ENCODE measurements around the gene IFITM2.
A peak's percentile ranks its signal among the peaks of the same experiment; 100 is the strongest.
"Not testable (repeated sequence)": the region's sequence is repeated elsewhere in the genome, so short reads cannot be mapped to it uniquely, and the experiment has no call there.

The IFITM2 gene

DNA sequence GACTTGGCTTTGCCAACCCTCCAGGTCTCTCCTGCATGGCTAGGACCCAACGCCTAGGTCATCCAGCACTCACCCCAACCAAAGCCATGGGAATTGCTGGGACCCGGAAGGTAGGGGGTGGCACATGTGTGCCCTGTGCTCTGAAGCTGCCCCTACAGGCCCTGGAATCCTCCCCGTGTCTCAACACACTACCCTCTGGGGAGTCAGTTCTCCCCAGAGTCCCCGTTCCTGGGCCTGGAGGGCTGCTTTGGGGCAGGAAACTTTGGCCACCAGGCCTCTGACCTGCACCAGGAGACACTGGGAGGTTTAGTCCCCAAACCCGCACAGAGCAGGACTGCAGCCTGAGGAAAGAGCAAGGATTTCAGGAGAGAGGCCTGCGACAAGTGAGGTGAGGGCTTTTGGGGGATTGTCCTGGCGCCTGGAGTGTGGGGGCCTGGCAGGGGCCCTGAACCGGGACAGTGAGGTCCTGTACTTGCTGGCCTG is 5.7 kb downstream of the IFITM2 start:
- Histone ChIP-seq H3K36me3 (ENCODE audit: control insufficient read depth, insufficient read depth, low read length) (no peaks in the 10 kb centered on the region; the same call in 1 of the 2 replicates), H3K27ac (ENCODE audit: low read length) (peak overlapping the region; percentile 40), H3K27me3 (ENCODE audit: control insufficient read depth, insufficient read depth, low read length) (no peaks in the 10 kb centered on the region), H3K4me3 (ENCODE audit: low read length) (no peak overlapping the region), H3K9me3 (ENCODE audit: control insufficient read depth, insufficient read depth, low read length) (no peaks in the 10 kb centered on the region), H3K4me1 (ENCODE audit: control insufficient read depth, insufficient read depth, low read length) (peaks cover 23% of the 10 kb centered on the region)
- WGBS (ENCODE audit: insufficient coverage, insufficient read length): no CpG with 5 or more reads among the region's 8 CpGs
- no peak for DNase-seq (ENCODE audit: low read depth, low spot score)

DNA sequence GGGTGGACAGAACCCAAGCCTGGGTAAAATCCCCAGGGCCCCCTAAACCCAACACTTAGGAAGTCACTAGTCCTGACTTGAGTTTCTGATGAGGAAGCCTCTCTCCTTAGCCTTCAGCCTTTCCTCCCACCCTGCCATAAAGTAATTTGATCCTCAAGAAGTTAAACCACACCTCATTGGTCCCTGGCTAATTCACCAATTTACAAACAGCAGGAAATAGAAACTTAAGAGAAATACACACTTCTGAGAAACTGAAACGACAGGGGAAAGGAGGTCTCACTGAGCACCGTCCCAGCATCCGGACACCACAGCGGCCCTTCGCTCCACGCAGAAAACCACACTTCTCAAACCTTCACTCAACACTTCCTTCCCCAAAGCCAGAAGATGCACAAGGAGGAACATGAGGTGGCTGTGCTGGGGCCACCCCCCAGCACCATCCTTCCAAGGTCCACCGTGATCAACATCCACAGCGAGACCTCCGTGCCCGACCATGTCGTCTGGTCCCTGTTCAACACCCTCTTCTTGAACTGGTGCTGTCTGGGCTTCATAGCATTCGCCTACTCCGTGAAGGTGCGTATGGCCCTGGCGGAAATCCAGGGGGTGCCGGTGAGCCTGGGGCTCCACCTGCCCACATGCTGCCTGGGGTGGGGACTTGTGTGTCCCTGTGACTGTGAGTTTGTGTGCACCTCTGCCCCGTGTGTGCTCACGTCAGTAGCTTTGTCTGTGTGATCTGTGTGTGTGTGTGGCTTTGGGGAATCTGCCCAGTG is 6.4 kb downstream of the IFITM2 start, which contains the start of gene IFITM1:
Gene IFITM1 (plus strand): TSS at position 254 of the 767 bp plus-strand sequence. CDS start 131 bp downstream, at position 385.
- H3K27ac ChIP-seq (ENCODE audit: low read length): peak within 1 kb of the TSS; percentile 40
- no peaks in the 10 kb centered on the region for H3K27me3 ChIP-seq (ENCODE audit: control insufficient read depth, insufficient read depth, low read length)
- H3K4me3 ChIP-seq (ENCODE audit: low read length): peak within 1 kb of the TSS; percentile 73; the same call in 1 of the 2 replicates
- peaks cover 23% of the 10 kb centered on the region for H3K4me1 ChIP-seq (ENCODE audit: control insufficient read depth, insufficient read depth, low read length)
- no peaks in the 10 kb centered on the region for H3K9me3 ChIP-seq (ENCODE audit: control insufficient read depth, insufficient read depth, low read length)
- no CpG with 5 or more reads among the region's 18 CpGs for WGBS (ENCODE audit: insufficient coverage, insufficient read length)
- DNase-seq (ENCODE audit: low read depth, low spot score): no peak
- no peaks in the 10 kb centered on the region; the same call in 1 of the 2 replicates for H3K36me3 ChIP-seq (ENCODE audit: control insufficient read depth, insufficient read depth, low read length)

DNA sequence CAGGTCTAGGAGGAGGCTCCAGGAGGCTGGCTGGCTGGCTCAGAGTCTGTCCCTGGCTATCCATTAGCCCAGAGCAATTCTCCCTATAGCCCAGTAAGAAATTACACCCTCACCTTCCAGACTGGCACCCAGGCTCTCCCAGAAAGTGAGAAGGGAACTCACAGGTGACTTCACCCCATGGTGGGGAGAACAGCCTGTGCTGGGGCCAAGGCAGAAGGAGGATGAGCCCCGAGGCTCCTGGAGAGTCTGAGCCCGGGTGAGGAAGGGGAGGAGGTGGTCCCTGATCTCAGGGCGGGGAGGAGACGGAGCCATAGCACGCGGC is 6.9 kb downstream of the IFITM2 start:
- H3K4me3 ChIP-seq (ENCODE audit: low read length): peak overlapping the region; percentile 73; the same call in 1 of the 2 replicates
- no CpG with 5 or more reads among the region's 6 CpGs for whole genome bisulfite sequencing (ENCODE audit: insufficient coverage, insufficient read length)
- H3K27ac ChIP-seq (ENCODE audit: low read length); DNase-seq (ENCODE audit: low read depth, low spot score); H3K27me3 ChIP-seq (ENCODE audit: control insufficient read depth, insufficient read depth, low read length); H3K36me3 ChIP-seq (ENCODE audit: control insufficient read depth, insufficient read depth, low read length); H3K9me3 ChIP-seq (ENCODE audit: control insufficient read depth, insufficient read depth, low read length): not testable (repeated sequence)
- H3K4me1 ChIP-seq (ENCODE audit: control insufficient read depth, insufficient read depth, low read length): peaks cover 24% of the 10 kb centered on the region

DNA sequence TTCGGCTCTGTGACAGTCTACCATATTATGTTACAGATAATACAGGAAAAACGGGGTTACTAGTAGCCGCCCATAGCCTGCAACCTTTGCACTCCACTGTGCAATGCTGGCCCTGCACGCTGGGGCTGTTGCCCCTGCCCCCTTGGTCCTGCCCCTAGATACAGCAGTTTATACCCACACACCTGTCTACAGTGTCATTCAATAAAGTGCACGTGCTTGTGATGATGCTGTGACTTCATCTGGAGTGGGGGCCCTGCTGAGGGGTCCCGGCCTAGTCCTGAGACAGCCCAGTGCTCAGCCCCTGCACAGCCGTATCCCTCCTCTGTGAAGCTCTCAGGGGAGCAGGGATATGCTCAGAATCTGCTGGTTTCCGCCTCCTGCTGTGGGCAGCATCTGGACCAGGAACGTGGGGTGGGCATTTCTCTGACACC is 7.5 kb downstream of the IFITM2 start:
- Histone ChIP-seq H3K27ac (ENCODE audit: low read length) (no peak overlapping the region), H3K9me3 (ENCODE audit: control insufficient read depth, insufficient read depth, low read length) (no peaks in the 10 kb centered on the region), H3K4me3 (ENCODE audit: low read length) (peak overlapping the region; percentile 32; the same call in 1 of the 2 replicates), H3K27me3 (ENCODE audit: control insufficient read depth, insufficient read depth, low read length) (no peaks in the 10 kb centered on the region), H3K36me3 (ENCODE audit: control insufficient read depth, insufficient read depth, low read length) (no peaks in the 10 kb centered on the region; the same call in 1 of the 2 replicates), H3K4me1 (ENCODE audit: control insufficient read depth, insufficient read depth, low read length) (peaks cover 24% of the 10 kb centered on the region)
- WGBS (ENCODE audit: insufficient coverage, insufficient read length): no CpG with 5 or more reads among the region's 9 CpGs
- no peak for DNase-seq (ENCODE audit: low read depth, low spot score)

DNA sequence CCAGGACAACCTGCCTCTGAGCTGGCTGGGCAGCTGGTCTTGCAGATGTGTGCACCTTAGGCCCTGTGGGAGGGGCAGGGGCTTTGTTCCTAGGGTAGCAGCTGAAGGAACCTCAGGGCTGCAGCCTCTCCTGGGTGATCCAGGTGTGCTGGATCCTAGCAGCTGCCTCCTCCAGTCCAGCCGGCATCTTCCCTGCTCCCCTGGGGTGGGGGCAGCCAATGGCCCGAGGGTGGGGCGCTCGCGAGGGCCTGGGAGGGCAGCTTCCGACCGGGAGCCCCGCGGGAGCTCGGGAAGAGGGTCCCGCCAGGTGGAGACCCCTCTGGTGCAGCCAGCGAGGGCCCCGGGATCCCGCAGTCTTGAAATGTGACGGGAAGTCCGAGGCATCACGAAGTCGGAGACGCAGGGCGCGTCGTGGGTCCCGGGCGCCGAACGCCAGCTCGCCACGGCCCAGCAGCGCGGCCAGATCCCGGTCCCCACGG is 7.9 kb downstream of the IFITM2 start:
- no CpG with 5 or more reads among the region's 32 CpGs for WGBS (ENCODE audit: insufficient coverage, insufficient read length)
- Histone ChIP-seq H3K36me3 (ENCODE audit: control insufficient read depth, insufficient read depth, low read length) (no peaks in the 10 kb centered on the region; the same call in 1 of the 2 replicates), H3K27ac (ENCODE audit: low read length) (no peak overlapping the region), H3K4me1 (ENCODE audit: control insufficient read depth, insufficient read depth, low read length) (peaks cover 26% of the 10 kb centered on the region), H3K4me3 (ENCODE audit: low read length) (peak overlapping the region; percentile 7; the same call in 1 of the 2 replicates), H3K9me3 (ENCODE audit: control insufficient read depth, insufficient read depth, low read length) (no peaks in the 10 kb centered on the region), H3K27me3 (ENCODE audit: control insufficient read depth, insufficient read depth, low read length) (no peaks in the 10 kb centered on the region)
- no peak for DNase-seq (ENCODE audit: low read depth, low spot score)

DNA sequence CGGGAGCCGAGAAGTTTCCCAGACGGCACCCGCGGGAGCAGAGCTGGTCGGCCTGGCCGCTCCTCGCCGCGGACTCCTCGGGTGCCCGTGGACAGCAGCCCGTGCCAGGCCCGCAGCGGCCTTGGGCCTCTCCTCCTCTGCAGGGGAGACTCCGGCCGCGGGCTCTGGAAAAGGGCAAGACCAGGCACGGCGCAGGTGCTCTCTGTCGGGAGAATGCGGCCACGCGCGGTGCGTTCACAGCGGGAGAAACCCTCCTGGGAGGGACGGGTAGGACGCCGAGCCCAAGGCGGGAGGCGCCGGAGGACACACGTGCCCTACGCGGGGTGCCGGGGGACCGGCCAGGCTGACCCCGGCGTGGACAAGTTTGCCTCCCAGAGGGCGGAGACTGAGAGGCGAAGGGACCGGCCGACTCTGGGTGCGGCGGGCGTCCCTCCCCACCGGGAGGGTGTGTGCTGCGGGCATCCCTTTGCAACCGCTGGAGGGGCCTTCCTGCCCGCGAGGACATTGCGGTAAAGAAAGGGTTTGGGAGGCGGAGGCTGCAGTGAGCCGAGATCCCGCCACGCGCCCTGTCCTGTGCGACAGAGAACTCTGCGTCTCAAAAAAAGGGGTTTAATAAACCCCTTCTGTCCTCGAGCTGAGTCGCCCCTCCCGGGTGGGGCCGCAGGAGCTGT is 8.6 kb downstream of the IFITM2 start:
- Histone ChIP-seq H3K27ac (ENCODE audit: low read length) (no peak overlapping the region), H3K4me3 (ENCODE audit: low read length) (peak overlapping the region; percentile 7; the same call in 1 of the 2 replicates), H3K9me3 (ENCODE audit: control insufficient read depth, insufficient read depth, low read length) (no peaks in the 10 kb centered on the region), H3K4me1 (ENCODE audit: control insufficient read depth, insufficient read depth, low read length) (peaks cover 26% of the 10 kb centered on the region), H3K27me3 (ENCODE audit: control insufficient read depth, insufficient read depth, low read length) (no peaks in the 10 kb centered on the region), H3K36me3 (ENCODE audit: control insufficient read depth, insufficient read depth, low read length) (no peaks in the 10 kb centered on the region; the same call in 1 of the 2 replicates)
- no CpG with 5 or more reads among the region's 64 CpGs for WGBS (ENCODE audit: insufficient coverage, insufficient read length)
- no peak for DNase-seq (ENCODE audit: low read depth, low spot score)

DNA sequence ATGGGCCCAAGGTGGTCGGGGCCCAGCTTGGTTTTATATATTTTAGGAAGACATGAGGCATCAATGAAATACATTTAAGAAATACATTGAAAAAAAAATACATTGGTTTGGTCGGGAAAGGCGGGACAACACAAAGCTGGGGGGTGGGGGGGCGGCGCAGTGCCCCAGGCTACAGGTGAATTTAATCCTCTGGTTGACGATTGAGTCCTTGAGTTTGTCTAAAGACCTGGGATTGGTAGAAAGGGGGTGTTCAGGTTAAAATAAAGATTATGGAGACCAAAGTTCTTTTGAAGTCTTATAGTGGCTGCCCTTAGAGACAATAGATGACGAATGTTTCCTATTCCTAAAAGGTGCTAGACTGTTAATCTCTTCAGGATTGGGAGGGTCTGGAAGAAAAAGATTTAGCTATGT is 9.3 kb downstream of the IFITM2 start:
- H3K36me3 ChIP-seq (ENCODE audit: control insufficient read depth, insufficient read depth, low read length): no peaks in the 10 kb centered on the region; the same call in 1 of the 2 replicates
- no peaks in the 10 kb centered on the region for H3K27me3 ChIP-seq (ENCODE audit: control insufficient read depth, insufficient read depth, low read length)
- peaks cover 25% of the 10 kb centered on the region for H3K4me1 ChIP-seq (ENCODE audit: control insufficient read depth, insufficient read depth, low read length)
- no peak overlapping the region for H3K4me3 ChIP-seq (ENCODE audit: low read length)
- H3K9me3 ChIP-seq (ENCODE audit: control insufficient read depth, insufficient read depth, low read length): no peaks in the 10 kb centered on the region
- WGBS (ENCODE audit: insufficient coverage, insufficient read length): no CpG with 5 or more reads among the region's 7 CpGs
- H3K27ac ChIP-seq (ENCODE audit: low read length): no peak overlapping the region
- DNase-seq (ENCODE audit: low read depth, low spot score): no peak

DNA sequence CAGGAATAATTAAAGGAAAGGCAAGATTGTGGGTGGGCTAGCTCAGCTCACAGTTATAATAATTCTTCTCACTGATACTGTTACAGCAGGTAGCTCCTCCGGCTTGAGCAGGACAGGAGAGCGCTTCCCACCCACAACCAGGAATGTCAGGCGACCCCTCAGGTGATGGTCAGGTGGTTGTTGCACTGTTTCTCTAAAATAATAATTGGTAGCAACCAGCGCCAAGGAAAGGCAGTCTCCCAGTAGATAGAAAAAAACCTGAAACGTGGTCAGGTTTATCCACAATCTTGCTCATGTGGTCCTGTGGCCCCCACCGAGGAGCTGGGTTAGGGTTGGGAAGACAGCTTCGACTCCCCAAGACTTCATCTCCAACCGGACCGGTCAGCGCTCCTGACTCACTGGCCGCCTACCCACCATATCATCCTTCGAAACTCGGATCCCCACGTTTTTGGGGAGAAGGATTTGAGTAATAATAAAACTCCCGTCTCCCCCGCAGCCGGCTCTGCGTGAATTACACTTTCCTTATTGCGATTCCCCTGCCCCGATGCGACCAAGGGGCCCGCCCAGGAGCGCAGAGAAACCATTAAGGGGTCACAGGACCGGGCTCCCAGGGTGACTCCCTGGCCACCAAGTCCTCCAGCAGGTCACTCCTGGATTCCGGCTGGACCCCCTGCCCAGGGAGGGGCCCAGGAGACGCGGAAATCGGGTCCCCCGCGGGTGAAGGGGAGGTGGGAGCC is 10.2 kb downstream of the IFITM2 start:
- H3K9me3 ChIP-seq (ENCODE audit: control insufficient read depth, insufficient read depth, low read length); H3K27me3 ChIP-seq (ENCODE audit: control insufficient read depth, insufficient read depth, low read length); H3K27ac ChIP-seq (ENCODE audit: low read length); H3K4me3 ChIP-seq (ENCODE audit: low read length); DNase-seq (ENCODE audit: low read depth, low spot score); H3K36me3 ChIP-seq (ENCODE audit: control insufficient read depth, insufficient read depth, low read length): not testable (repeated sequence)
- peaks cover 21% of the 10 kb centered on the region for H3K4me1 ChIP-seq (ENCODE audit: control insufficient read depth, insufficient read depth, low read length)
- WGBS (ENCODE audit: insufficient coverage, insufficient read length): no CpG with 5 or more reads among the region's 30 CpGs

DNA sequence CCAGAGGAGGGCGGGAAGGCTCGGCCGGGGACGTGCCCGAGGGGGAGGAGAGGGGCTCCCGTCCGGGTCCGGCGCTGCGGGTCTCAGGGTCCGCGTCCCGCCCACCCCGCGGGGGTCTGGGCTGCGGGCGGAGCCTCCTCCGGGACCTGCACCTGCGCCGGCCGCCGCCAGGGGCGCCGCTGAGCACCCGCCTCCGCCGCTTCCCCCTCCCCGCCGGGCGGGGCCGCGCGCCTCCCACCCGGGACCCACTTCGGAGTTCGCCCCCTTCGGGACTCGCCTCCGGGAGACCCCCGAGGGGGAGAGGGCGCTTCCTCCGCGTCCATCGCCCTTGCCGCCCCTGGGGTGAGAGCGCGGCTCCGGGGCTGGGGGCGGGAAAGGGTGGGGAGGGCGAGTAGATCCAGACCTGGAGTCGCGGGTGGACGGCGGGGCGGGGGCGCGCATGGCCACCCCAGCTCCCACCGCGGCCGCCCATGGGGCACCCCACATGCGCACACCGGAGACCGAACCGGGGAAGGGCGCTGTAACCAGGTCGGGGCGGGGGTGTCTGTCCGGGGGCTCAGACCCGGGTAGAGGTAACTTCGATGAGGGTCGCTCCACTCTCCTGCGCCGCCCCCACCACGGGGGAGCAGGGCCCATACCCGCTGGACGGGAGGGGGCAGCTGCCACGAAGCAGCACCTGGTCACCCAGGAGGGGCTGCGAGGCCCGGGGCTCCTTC is 10.9 kb downstream of the IFITM2 start:
- not testable (repeated sequence) for DNase-seq (ENCODE audit: low read depth, low spot score); H3K27ac ChIP-seq (ENCODE audit: low read length); H3K4me3 ChIP-seq (ENCODE audit: low read length); H3K27me3 ChIP-seq (ENCODE audit: control insufficient read depth, insufficient read depth, low read length); H3K9me3 ChIP-seq (ENCODE audit: control insufficient read depth, insufficient read depth, low read length); H3K36me3 ChIP-seq (ENCODE audit: control insufficient read depth, insufficient read depth, low read length)
- H3K4me1 ChIP-seq (ENCODE audit: control insufficient read depth, insufficient read depth, low read length): peaks cover 19% of the 10 kb centered on the region
- WGBS (ENCODE audit: insufficient coverage, insufficient read length): no CpG with 5 or more reads among the region's 79 CpGs
